Measurements from ENCODE around the gene PLPP4.

Gene PLPP4

GRCh38 chr10:120573355-120573754 is 116.3 kb downstream of the PLPP4 start:
- no peak for FAIRE-seq
- DNase-seq (ENCODE audit: low spot score) = no peak

- DNase-seq (ENCODE audit: low spot score) = no peak
- no peak for FAIRE-seq
Observed at GRCh38 chr10:120574981-120575380, 118.0 kb downstream of the PLPP4 start.

- DNase-seq (ENCODE audit: low spot score) (no peak), FAIRE-seq (no peak)
Observed at GRCh38 chr10:120575411-120575810, 118.4 kb downstream of the PLPP4 start.

GRCh38 chr10:120578134-120578533 is 121.1 kb downstream of the PLPP4 start:
- no peak for FAIRE-seq
- no peak for DNase-seq (ENCODE audit: low spot score)

- DNase-seq (ENCODE audit: low spot score) (no peak), FAIRE-seq (no peak)
Observed at GRCh38 chr10:120578890-120579289, 121.9 kb downstream of the PLPP4 start.

- FAIRE-seq (no peak), DNase-seq (ENCODE audit: low spot score) (no peak)
Observed at GRCh38 chr10:120580918-120581895, 124.2 kb downstream of the PLPP4 start.

- DNase-seq (ENCODE audit: low spot score) (no peak), FAIRE-seq (no peak)
Observed at GRCh38 chr10:120582753-120583152, 125.7 kb downstream of the PLPP4 start.

- FAIRE-seq (no peak), DNase-seq (ENCODE audit: low spot score) (no peak)
Observed at GRCh38 chr10:120583424-120584108, 126.5 kb downstream of the PLPP4 start.

GRCh38 chr10:120584786-120585185 is 127.8 kb downstream of the PLPP4 start:
- FAIRE-seq = no peak
- no peak for DNase-seq (ENCODE audit: low spot score)

GRCh38 chr10:120586471-120586872 is 129.4 kb downstream of the PLPP4 start:
- DNase-seq (ENCODE audit: low spot score) (peak; percentile 84), FAIRE-seq (peak; percentile 92)

- DNase-seq (ENCODE audit: low spot score) (no peak), FAIRE-seq (no peak)
Observed at GRCh38 chr10:120587061-120587460, 130.0 kb downstream of the PLPP4 start.

- no peak for DNase-seq (ENCODE audit: low spot score)
- FAIRE-seq = no peak
Observed at GRCh38 chr10:120588311-120588710, 131.3 kb downstream of the PLPP4 start.

GRCh38 chr10:120593693-120594092 is 136.7 kb downstream of the PLPP4 start:
- DNase-seq (ENCODE audit: low spot score) = no peak
- FAIRE-seq = no peak

GRCh38 chr10:120597902-120598301 is 140.9 kb downstream of the PLPP4 start:
- DNase-seq (ENCODE audit: low spot score) = no peak
- FAIRE-seq = no peak

- no peak for DNase-seq (ENCODE audit: low spot score)
- FAIRE-seq = no peak
Observed at GRCh38 chr10:120598386-120598785, 141.4 kb downstream of the PLPP4 start.

- FAIRE-seq (no peak), DNase-seq (ENCODE audit: low spot score) (no peak)
Observed at GRCh38 chr10:120599200-120599724, 142.2 kb downstream of the PLPP4 start.

- FAIRE-seq (peak; percentile 61), DNase-seq (ENCODE audit: low spot score) (peak; percentile 46)
Observed at GRCh38 chr10:120600871-120601649, 144.0 kb downstream of the PLPP4 start.

- DNase-seq (ENCODE audit: low spot score) = no peak
- FAIRE-seq = no peak
Observed at GRCh38 chr10:120601999-120602398, 145.0 kb downstream of the PLPP4 start.

GRCh38 chr10:120605410-120605809 is 148.4 kb downstream of the PLPP4 start:
- DNase-seq (ENCODE audit: low spot score) (no peak), FAIRE-seq (no peak)

GRCh38 chr10:120606051-120606764 is 149.2 kb downstream of the PLPP4 start:
- FAIRE-seq (no peak), DNase-seq (ENCODE audit: low spot score) (no peak)
